Measurements from ENCODE around the gene SLC4A7.
A peak's percentile ranks its signal among the peaks of the same experiment; 100 is the strongest.

The SLC4A7 gene

DNA sequence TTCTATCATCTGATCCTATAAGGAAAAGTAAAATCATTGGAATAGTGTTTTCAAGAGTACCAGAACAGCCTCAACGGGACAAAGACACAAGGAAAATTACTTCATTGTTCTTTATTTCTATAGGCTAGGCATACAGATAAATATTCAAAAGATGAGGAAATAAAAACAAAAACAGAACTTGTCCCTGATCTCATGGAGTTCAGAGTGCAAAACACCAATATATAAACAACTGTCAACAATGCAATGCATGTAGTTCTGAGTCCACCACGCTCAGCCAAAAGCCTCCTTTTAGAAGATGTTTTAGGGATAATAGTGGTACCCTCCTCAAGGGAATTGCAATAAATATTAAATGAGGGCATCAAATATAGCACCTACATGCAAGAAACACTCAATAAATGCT is 4.6 kb upstream of the SLC4A7 start:
- POLR2A ChIA-PET = no interaction called here
- TF ChIP-seq, protein P1, sequence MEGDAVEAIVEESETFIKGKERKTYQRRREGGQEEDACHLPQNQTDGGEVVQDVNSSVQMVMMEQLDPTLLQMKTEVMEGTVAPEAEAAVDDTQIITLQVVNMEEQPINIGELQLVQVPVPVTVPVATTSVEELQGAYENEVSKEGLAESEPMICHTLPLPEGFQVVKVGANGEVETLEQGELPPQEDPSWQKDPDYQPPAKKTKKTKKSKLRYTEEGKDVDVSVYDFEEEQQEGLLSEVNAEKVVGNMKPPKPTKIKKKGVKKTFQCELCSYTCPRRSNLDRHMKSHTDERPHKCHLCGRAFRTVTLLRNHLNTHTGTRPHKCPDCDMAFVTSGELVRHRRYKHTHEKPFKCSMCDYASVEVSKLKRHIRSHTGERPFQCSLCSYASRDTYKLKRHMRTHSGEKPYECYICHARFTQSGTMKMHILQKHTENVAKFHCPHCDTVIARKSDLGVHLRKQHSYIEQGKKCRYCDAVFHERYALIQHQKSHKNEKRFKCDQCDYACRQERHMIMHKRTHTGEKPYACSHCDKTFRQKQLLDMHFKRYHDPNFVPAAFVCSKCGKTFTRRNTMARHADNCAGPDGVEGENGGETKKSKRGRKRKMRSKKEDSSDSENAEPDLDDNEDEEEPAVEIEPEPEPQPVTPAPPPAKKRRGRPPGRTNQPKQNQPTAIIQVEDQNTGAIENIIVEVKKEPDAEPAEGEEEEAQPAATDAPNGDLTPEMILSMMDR (IDR thresholded peaks at IDR 0.05; ENCODE audit: control extremely low read depth, extremely low read depth, low read depth, missing control alignments) = no peak
- DNase-seq (ENCODE audit: extremely low spot score) = no peak
- CTCF ChIA-PET = interaction anchor here (1.0 kb wide), 1 partner anchor 8 kb away, joined by 3 read pairs; no protein-coding TSS in a partner anchor

DNA sequence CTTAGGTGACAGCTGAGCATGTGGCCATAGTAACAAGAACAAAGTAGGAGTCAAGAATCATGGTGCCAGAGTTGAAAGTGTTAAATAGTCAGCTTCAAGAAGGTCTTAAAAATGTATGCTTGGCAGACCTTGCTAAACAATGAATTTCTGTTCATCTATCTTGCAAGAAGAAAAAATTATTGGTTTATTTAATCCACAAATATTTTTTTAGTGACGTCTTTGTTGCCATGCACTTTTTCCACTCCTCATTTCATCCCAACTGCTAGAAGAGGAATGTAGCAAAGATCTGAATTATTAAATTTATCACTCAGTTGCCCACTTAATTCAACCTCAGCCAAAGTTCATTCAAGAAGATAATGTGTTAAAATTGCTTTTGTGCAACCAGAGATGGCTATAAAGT is 3.2 kb upstream of the SLC4A7 start:
- DNase-seq (ENCODE audit: extremely low spot score) = no peak
- TF ChIP-seq, protein P1 (IDR thresholded peaks at IDR 0.05; ENCODE audit: control extremely low read depth, extremely low read depth, low read depth, missing control alignments) = no peak
- CTCF ChIA-PET = interaction anchor here (0.9 to 1.9 kb wide), 2 partner anchors 15 to 20 kb away, joined by 3 to 9 read pairs; no protein-coding TSS in a partner anchor
- POLR2A ChIA-PET = no interaction called here

DNA sequence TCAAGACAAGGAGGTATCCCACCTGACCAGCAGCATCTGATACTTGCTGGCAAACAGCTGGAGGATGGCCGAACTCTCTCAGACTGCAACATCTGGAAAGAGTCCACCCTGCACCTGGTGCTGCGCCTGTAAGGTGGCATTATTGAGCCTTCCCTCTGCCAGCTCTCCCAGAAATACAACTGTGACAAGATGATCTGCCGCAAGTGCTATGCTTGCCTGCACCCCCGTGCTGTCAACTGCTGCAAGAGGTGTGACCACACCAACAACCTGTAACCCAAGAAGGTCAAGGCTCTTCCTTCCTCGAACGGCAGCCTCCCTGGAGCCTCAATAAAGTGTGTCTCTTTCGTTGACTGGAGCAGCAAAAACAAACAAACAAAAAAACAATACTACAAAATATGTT is 2.2 kb upstream of the SLC4A7 start:
- no peak for DNase-seq (ENCODE audit: extremely low spot score)
- CTCF ChIA-PET = interaction anchor here (0.7 to 2.2 kb wide), 6 partner anchors 14 to 129 kb away, joined by 3 to 9 read pairs (median 3); no protein-coding TSS in a partner anchor
- TF ChIP-seq, protein P1 (IDR thresholded peaks at IDR 0.05; ENCODE audit: control extremely low read depth, extremely low read depth, low read depth, missing control alignments) = no peak
- POLR2A ChIA-PET = interaction anchor here (0.6 kb wide), 1 partner anchor 858 kb away, joined by 3 read pairs; no protein-coding TSS in a partner anchor

DNA sequence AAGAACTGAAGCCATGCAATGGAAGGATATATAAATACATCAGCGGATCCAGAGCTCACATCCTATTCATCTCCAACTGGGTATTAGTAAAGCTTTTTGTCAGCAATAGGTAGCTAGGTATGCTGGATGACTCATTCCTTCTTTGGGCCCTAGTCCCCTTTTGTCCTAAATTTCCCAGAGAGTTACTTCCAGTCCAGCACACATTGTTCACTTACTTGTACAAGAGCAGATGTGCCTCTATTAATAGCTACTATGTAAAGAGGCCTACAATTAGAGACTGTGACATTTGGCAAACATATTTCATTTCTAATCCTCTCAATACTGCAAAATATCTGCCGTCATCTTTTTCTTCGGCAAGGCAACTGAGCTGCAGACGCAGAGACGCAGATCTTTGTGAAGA is 1.7 kb upstream of the SLC4A7 start:
- ChIA-PET POLR2A (interaction anchor here (0.6 kb wide), 1 partner anchor 859 kb away, joined by 3 read pairs; no protein-coding TSS in a partner anchor), CTCF (interaction anchor here (0.7 to 2.2 kb wide), 5 partner anchors 14 to 128 kb away, joined by 3 to 9 read pairs (median 3); no protein-coding TSS in a partner anchor)
- TF ChIP-seq, protein P1 (IDR thresholded peaks at IDR 0.05; ENCODE audit: control extremely low read depth, extremely low read depth, low read depth, missing control alignments) = no peak
- no peak for DNase-seq (ENCODE audit: extremely low spot score)

DNA sequence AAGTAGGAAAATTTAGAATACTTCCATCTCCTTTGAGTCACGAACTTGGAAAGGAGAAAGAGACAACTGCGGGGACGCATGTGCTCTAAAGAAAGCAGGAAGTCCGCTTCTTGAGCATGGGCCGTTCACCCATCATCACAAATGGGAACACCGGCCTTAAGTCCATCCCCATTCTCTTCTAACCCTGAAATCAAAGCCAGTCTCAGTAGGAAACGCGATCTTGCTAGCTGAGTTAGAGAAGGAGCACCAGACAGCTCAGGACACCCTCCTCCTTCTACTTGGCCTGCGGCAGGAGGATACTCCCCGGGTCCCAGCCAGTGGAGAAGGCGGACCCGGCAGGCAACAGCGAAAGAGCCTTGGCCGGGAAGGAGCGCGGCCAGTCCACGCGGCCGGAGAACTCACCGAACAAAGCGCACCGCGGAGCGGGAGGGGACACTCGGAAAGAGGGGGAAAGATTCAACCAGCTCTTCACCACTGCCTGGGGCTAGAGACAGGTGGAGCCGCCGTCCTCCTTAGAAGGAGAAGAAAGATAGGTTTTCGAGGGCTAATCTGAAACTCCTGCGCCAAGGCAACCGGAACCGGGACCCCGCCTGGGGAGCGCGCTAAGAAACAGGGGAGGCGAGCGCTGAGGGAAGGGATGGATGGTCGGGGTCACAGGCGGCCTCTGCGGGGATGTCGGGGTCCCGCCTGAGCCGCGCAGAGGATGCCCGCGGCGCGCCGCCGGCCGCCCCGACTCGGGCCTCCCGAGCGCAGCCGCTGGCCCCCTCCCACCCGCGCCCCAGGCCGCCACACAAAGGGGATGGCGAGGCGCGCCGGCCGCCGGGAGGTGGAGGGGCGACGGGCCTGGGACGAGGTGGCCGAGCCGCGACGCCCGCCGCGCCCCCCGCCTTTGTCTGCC is 818 bp downstream of the SLC4A7 start:
- DNase-seq (ENCODE audit: extremely low spot score) = peak; percentile 41
- TF ChIP-seq, protein P1 (IDR thresholded peaks at IDR 0.05; ENCODE audit: control extremely low read depth, extremely low read depth, low read depth, missing control alignments) = no peak
- CTCF ChIA-PET = interaction anchor here (1.1 to 1.3 kb wide), 3 partner anchors 16 to 126 kb away, joined by 3 to 4 read pairs (median 3); partner anchors contain the start of gene NEK10
- POLR2A ChIA-PET = no interaction called here

DNA sequence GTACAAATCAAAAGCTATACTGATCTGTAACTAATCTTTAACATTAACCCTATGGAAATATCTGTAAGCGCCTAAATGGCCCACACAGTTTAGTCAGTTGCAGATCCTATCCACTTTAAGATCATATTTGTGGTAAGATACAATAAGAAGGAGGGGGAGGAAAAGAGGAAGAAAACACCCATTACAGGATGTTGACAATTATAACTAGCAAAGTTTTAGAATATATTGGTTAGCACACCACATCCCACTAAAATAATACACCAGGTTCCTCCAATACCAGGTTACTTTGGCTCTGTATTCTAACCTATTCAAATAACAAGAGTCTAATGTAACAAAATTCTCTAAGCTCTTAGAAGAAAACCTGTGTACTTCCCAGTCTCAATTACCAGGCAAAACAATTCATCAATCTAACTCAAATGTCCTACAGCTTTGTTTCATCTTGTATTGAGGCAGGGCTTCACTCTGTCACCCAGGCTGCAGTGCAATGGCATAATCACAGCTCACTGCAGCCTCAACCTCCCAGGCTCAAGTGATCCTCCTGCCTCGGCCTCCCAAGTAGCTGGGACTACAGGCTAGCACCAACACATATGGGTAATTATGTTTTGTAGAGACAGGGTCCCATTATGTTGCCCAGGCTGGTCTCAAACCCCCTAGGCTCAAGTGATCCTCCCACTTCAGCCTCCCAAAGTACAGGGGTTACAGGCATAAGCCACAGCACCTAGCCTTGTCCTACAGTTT is 4.2 kb downstream of the SLC4A7 start:
- TF ChIP-seq, protein P1 (IDR thresholded peaks at IDR 0.05; ENCODE audit: control extremely low read depth, extremely low read depth, low read depth, missing control alignments) = no peak
- POLR2A ChIA-PET = no interaction called here
- no peak for DNase-seq (ENCODE audit: extremely low spot score)
- CTCF ChIA-PET = interaction anchor here (1.2 to 1.9 kb wide), 4 partner anchors 9 to 122 kb away, joined by 3 to 16 read pairs (median 4); no protein-coding TSS in a partner anchor

Data from GM10248 (cell line).